Neural progenitor cell (in vitro differentiated cells): ENCODE measurements around the gene VEGFA. TPM values are rescaled to one million over a fixed set of nuclear protein-coding genes. Genes with fewer than 3 reads are reported as not detected.

Experiments
- DNase-seq: peaks from one replicate; pipeline ENCODE4 v3.0.0-alpha.2; 2016; ENCODE audit warnings: low spot score
- H2AFZ ChIP-seq: fragments of 200-600 bp; sonication (generic); replicated peaks from 2 replicates; pipeline ENCODE4 v1.6.1; 2016; ENCODE audit warnings: antibody characterized with exemption
- H3F3A ChIP-seq: fragments of 200-600 bp; sonication (generic); 2 replicates; pipeline ENCODE4 v1.6.1; 2016; ENCODE audit warnings: antibody characterized with exemption, low read depth
- H3K27ac ChIP-seq: fragments of 200-600 bp; sonication (generic); 2 replicates; pipeline ENCODE4 v1.5.1; 2016; ENCODE audit warnings: mild to moderate bottlenecking
- H3K27me3 ChIP-seq: fragments of 200-600 bp; sonication (generic); 2 replicates; pipeline ENCODE4 v1.6.1; 2016; ENCODE audit warnings: mild to moderate bottlenecking, moderate library complexity
- H3K36me3 ChIP-seq: fragments of 200-600 bp; sonication (generic); 2 replicates; pipeline ENCODE4 v1.5.1; 2016
- H3K4me1 ChIP-seq: fragments of 200-600 bp; sonication (generic); 2 replicates; pipeline ENCODE4 v1.6.1; 2016; ENCODE audit warnings: mixed run types
- H3K4me2 ChIP-seq: fragments of 200-600 bp; sonication (generic); 2 replicates; pipeline ENCODE4 v1.6.1; 2016
- H3K4me3 ChIP-seq: fragments of 200-600 bp; sonication (generic); 2 replicates; pipeline ENCODE4 v1.5.1; 2016
- H3K79me2 ChIP-seq: fragments of 200-600 bp; sonication (generic); 2 replicates; pipeline ENCODE4 v1.6.1; 2016; ENCODE audit warnings: low read depth
- H3K9ac ChIP-seq: fragments of 200-600 bp; sonication (generic); 2 replicates; pipeline ENCODE4 v1.6.1; 2016
- H3K9me3 ChIP-seq: fragments of 200-600 bp; sonication (generic); 2 replicates; pipeline ENCODE4 v1.5.1; 2016; ENCODE audit warnings: low read depth
- H4K20me1 ChIP-seq: fragments of 200-600 bp; sonication (generic); 2 replicates; pipeline ENCODE4 v1.6.1; 2016; ENCODE audit warnings: low read depth
- H3K27ac Mint-ChIP-seq: 3 replicates; pipeline ENCODE4 v1.8.0; 2021; ENCODE audit warnings: mixed read lengths
- H3K27me3 Mint-ChIP-seq: 2 replicates; pipeline ENCODE4 v1.8.0; 2022; ENCODE audit warnings: low read depth, mild to moderate bottlenecking, inconsistent platforms, moderate library complexity, mixed read lengths; ENCODE audit not compliant: insufficient read depth
- H3K36me3 Mint-ChIP-seq: 3 replicates; pipeline ENCODE4 v1.8.0; 2021; ENCODE audit warnings: mixed read lengths
- H3K4me1 Mint-ChIP-seq: 3 replicates; pipeline ENCODE4 v1.8.0; 2021; ENCODE audit warnings: mixed read lengths
- H3K4me3 Mint-ChIP-seq: 3 replicates; pipeline ENCODE4 v1.8.0; 2021; ENCODE audit warnings: mild to moderate bottlenecking, moderate library complexity, mixed read lengths
- H3K9me3 Mint-ChIP-seq: 3 replicates; pipeline ENCODE4 v1.8.0; 2020; ENCODE audit warnings: mixed read lengths
- CTCF ChIP-seq: fragments of 200-600 bp; sonication (generic); IDR thresholded peaks from 2 replicates; pipeline ENCODE4 v1.5.1; 2017; ENCODE audit warnings: antibody characterized with exemption, mild to moderate bottlenecking
- EZH2 ChIP-seq: fragments of 200-600 bp; sonication (generic); IDR thresholded peaks from 2 replicates; pipeline ENCODE4 v1.6.1; 2017; ENCODE audit warnings: antibody characterized with exemption, mild to moderate bottlenecking, moderate library complexity
- EZH2phosphoT487 ChIP-seq: fragments of 200-600 bp; sonication (generic); IDR thresholded peaks from 2 replicates; pipeline ENCODE4 v1.6.1; 2017; ENCODE audit warnings: antibody characterized with exemption
- total RNA-seq: library from RNA; depleted of rRNA; stranded (reverse); fragments of >200 nt; gene quantifications from 2 replicates; pipeline ENCODE4 v1.2.3, GENCODE V29; 2015; ENCODE audit warnings: low replicate concordance

Gene VEGFA
- total RNA-seq, 1 donor from 2014 or later: 49.6 TPM

- no peak overlapping the region for H3K4me3 ChIP-seq
- H3K27me3 ChIP-seq: peaks cover 5% of the 10 kb centered on the region
- peaks cover 87% of the 10 kb centered on the region for H4K20me1 ChIP-seq
- Mint-ChIP-seq H3K4me3 (no peak overlapping the region), H3K27me3 (peaks cover 14% of the 10 kb centered on the region), H3K36me3 (peaks cover 32% of the 10 kb centered on the region), H3K4me1 (peaks cover 31% of the 10 kb centered on the region), H3K27ac (no peak overlapping the region), H3K9me3 (no peaks in the 10 kb centered on the region)
- no peak overlapping the region for H3K27ac ChIP-seq
- no peak overlapping the region for H3K9ac ChIP-seq
- peaks cover 31% of the 10 kb centered on the region for H3K4me1 ChIP-seq
- DNase-seq: no peak
- no peak overlapping the region for H2AFZ ChIP-seq
- TF ChIP-seq EZH2phosphoT487 (no peak), EZH2 (no peak), CTCF (no peak)
- no peaks in the 10 kb centered on the region for H3K9me3 ChIP-seq
- peaks cover 59% of the 10 kb centered on the region for H3K79me2 ChIP-seq
- H3K4me2 ChIP-seq: no peak overlapping the region
- H3K36me3 ChIP-seq: no peaks in the 10 kb centered on the region
- peaks cover 16% of the 10 kb centered on the region for H3F3A ChIP-seq
Observed at GRCh38 chr6:43776115-43776798, 6.2 kb downstream of the VEGFA start.

- H3K9me3 ChIP-seq: no peaks in the 10 kb centered on the region
- TF ChIP-seq EZH2phosphoT487: no peak
- TF ChIP-seq EZH2: no peak
- TF ChIP-seq CTCF: no peak
- H4K20me1 ChIP-seq: peaks cover 86% of the 10 kb centered on the region
- no peak overlapping the region for H2AFZ ChIP-seq
- H3K27ac ChIP-seq: no peak overlapping the region
- peaks cover 36% of the 10 kb centered on the region for H3K36me3 Mint-ChIP-seq
- peaks cover 2% of the 10 kb centered on the region for H3K27me3 ChIP-seq
- H3K27me3 Mint-ChIP-seq: peaks cover 12% of the 10 kb centered on the region
- DNase-seq: no peak
- peaks cover 31% of the 10 kb centered on the region for H3K4me1 Mint-ChIP-seq
- H3F3A ChIP-seq: peaks cover 15% of the 10 kb centered on the region
- H3K9me3 Mint-ChIP-seq: no peaks in the 10 kb centered on the region
- H3K36me3 ChIP-seq: no peaks in the 10 kb centered on the region
- no peak overlapping the region for H3K4me3 ChIP-seq
- H3K4me2 ChIP-seq: no peak overlapping the region
- H3K9ac ChIP-seq: no peak overlapping the region
- H3K79me2 ChIP-seq: peaks cover 51% of the 10 kb centered on the region
- peaks cover 31% of the 10 kb centered on the region for H3K4me1 ChIP-seq
- no peak overlapping the region for H3K27ac Mint-ChIP-seq
- H3K4me3 Mint-ChIP-seq: peak overlapping the region; percentile 53
Observed at GRCh38 chr6:43776799-43777776, 7.1 kb downstream of the VEGFA start.

- Histone ChIP-seq H4K20me1 (peaks cover 74% of the 10 kb centered on the region), H3K9me3 (no peaks in the 10 kb centered on the region), H3F3A (peaks cover 4% of the 10 kb centered on the region), H3K4me3 (no peak overlapping the region), H3K4me2 (no peak overlapping the region), H3K36me3 (no peaks in the 10 kb centered on the region), H3K79me2 (peaks cover 39% of the 10 kb centered on the region), H3K27ac (no peak overlapping the region), H3K27me3 (no peaks in the 10 kb centered on the region), H3K4me1 (peaks cover 23% of the 10 kb centered on the region), H3K9ac (no peak overlapping the region), H2AFZ (no peak overlapping the region)
- Mint-ChIP-seq H3K4me1 (peaks cover 28% of the 10 kb centered on the region), H3K27me3 (peaks cover 6% of the 10 kb centered on the region), H3K4me3 (no peak overlapping the region), H3K27ac (no peak overlapping the region), H3K9me3 (no peaks in the 10 kb centered on the region), H3K36me3 (peaks cover 36% of the 10 kb centered on the region)
- TF ChIP-seq CTCF (no peak), EZH2phosphoT487 (no peak)
- DNase-seq: no peak
Observed at GRCh38 chr6:43778131-43778855, 8.3 kb downstream of the VEGFA start.
